Liver (tissue), 3 donors: ENCODE measurements around the gene HMGCS1.

Experiments
- JUND ChIP-seq, 2 donors: IDR thresholded peaks; 2 replicates each; pipeline ENCODE4 v1.6.1; 2016; ENCODE audit warnings: antibody characterized with exemption in 2 of 2
- YY1 ChIP-seq: IDR thresholded peaks from 2 replicates; pipeline ENCODE4 v1.6.1; 2016; ENCODE audit warnings: antibody characterized with exemption, mild to moderate bottlenecking
- TF ChIP-seq, protein P1 (sequence below): fragments of 150-350 bp; IDR thresholded peaks from 2 replicates; pipeline ENCODE4 v1.5.1; 2017; ENCODE audit warnings: improper control_type of control experiment, low read depth, low read length; ENCODE audit not compliant: missing input control
- donor health status: healthy.
- donor health status: healthy.

DNA sequence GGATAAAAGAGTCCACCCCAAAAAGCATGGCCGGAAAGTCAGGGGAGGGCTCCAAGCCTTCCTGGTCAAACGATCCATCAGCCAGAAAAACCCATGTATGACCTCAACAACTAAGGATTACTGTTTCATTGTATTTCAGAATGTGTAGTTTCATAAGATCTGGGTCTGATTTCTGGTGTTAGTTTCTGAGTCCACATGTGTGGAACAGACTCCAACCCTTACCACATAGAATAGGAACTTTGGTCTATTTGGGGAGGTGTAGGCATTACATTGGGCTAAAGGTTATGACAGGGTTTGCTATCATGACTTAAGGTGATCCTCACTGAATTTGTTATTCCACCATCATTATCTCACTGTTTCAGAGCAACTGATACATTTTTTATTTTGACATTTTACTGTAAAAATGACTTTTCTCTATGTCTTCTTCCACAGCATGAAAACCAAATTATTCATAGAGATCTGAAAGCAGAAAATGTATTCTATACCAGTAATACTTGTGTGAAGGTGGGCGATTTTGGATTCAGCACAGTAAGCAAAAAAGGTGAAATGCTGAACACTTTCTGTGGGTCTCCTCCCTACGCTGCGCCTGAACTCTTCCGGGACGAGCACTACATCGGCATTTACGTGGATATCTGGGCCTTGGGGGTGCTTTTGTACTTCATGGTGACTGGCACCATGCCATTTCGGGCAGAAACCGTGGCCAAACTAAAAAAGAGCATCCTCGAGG, 33.5 kb downstream of the HMGCS1 start:
- TF ChIP-seq, protein P1, sequence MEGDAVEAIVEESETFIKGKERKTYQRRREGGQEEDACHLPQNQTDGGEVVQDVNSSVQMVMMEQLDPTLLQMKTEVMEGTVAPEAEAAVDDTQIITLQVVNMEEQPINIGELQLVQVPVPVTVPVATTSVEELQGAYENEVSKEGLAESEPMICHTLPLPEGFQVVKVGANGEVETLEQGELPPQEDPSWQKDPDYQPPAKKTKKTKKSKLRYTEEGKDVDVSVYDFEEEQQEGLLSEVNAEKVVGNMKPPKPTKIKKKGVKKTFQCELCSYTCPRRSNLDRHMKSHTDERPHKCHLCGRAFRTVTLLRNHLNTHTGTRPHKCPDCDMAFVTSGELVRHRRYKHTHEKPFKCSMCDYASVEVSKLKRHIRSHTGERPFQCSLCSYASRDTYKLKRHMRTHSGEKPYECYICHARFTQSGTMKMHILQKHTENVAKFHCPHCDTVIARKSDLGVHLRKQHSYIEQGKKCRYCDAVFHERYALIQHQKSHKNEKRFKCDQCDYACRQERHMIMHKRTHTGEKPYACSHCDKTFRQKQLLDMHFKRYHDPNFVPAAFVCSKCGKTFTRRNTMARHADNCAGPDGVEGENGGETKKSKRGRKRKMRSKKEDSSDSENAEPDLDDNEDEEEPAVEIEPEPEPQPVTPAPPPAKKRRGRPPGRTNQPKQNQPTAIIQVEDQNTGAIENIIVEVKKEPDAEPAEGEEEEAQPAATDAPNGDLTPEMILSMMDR = no peak
- TF ChIP-seq JUND (IDR thresholded peaks at IDR 0.05) = no peak
- no peak for TF ChIP-seq YY1
